ENCODE data around the gene CD96. TPM values are rescaled to one million over a fixed set of nuclear protein-coding genes. Genes with fewer than 3 reads are reported as not detected.

Gene CD96
- total RNA-seq, 3 donors from 2014 or later: 1.4 to 8.2 (median 6.2) TPM

GRCh38 chr3:111675846-111676210 is 133.8 kb downstream of the CD96 start:
- Histone ChIP-seq H3K27me3 (no peaks in the 10 kb centered on the region), H3K27ac (no peak overlapping the region), H3K4me3 (no peak overlapping the region), H3K9me3 (no peaks in the 10 kb centered on the region), H3K4me1 (no peaks in the 10 kb centered on the region), H3K36me3 (no peaks in the 10 kb centered on the region)
- TF ChIP-seq POLR2A (IDR thresholded peaks at IDR 0.05): no peak
- TF ChIP-seq POLR2AphosphoS5 (IDR thresholded peaks at IDR 0.05): no peak
- TF ChIP-seq CTCF (IDR thresholded peaks at IDR 0.05): no peak
- DNase-seq (ENCODE audit: low spot score in 2 of 2): no peak
- intact Hi-C loops (cut with DNase I; ENCODE audit: low total_unique reads): no loop called here

- Histone ChIP-seq H3K4me1 (no peaks in the 10 kb centered on the region), H3K27me3 (no peaks in the 10 kb centered on the region), H3K36me3 (no peaks in the 10 kb centered on the region), H3K27ac (no peak overlapping the region), H3K4me3 (peak overlapping the region in 1 of 3 donors; percentile 3), H3K9me3 (no peaks in the 10 kb centered on the region)
- intact Hi-C loops (cut with DNase I; ENCODE audit: low total_unique reads): no loop called here
- no peak for TF ChIP-seq POLR2A (IDR thresholded peaks at IDR 0.05)
- TF ChIP-seq POLR2AphosphoS5 (IDR thresholded peaks at IDR 0.05): no peak
- TF ChIP-seq CTCF (IDR thresholded peaks at IDR 0.05): no peak
- peak in 1 of 2 donors; percentile 50 for DNase-seq (ENCODE audit: low spot score in 2 of 2)
These were observed 134.4 kb downstream of the CD96 start for GRCh38 chr3:111676211-111677006.

DNA sequence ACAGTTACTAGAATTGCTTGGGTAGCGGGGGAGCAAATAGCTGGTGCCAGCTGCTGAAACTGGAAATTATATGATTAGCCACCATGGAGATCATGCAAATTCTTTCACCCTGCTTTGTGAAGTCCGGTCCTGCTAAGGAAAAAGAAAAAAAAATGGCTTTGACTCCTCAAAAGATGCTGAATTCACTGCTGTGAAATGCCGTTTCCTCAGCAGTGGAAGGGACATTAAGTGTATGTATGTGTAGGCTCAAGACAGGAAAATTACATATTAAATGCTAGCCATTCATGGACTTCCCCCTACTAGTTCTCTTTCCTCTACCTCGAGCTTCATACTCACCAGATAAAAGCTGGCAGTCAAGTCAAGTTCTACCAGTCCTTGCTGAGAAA is 135.0 kb downstream of the CD96 start:
- Histone ChIP-seq H3K36me3 (no peaks in the 10 kb centered on the region), H3K4me1 (no peaks in the 10 kb centered on the region), H3K4me3 (no peak overlapping the region), H3K27ac (no peak overlapping the region), H3K27me3 (no peaks in the 10 kb centered on the region), H3K9me3 (no peaks in the 10 kb centered on the region)
- no peak for DNase-seq (ENCODE audit: low spot score in 2 of 2)
- intact Hi-C loops (cut with DNase I; ENCODE audit: low total_unique reads): no loop called here
- TF ChIP-seq POLR2A (IDR thresholded peaks at IDR 0.05): no peak
- no peak for TF ChIP-seq CTCF (IDR thresholded peaks at IDR 0.05)
- no peak for TF ChIP-seq POLR2AphosphoS5 (IDR thresholded peaks at IDR 0.05)

- TF ChIP-seq CTCF (IDR thresholded peaks at IDR 0.05) (no peak), POLR2A (IDR thresholded peaks at IDR 0.05) (no peak), POLR2AphosphoS5 (IDR thresholded peaks at IDR 0.05) (no peak)
- Histone ChIP-seq H3K4me3 (no peak overlapping the region), H3K9me3 (no peaks in the 10 kb centered on the region), H3K36me3 (no peaks in the 10 kb centered on the region), H3K4me1 (no peaks in the 10 kb centered on the region), H3K27me3 (no peaks in the 10 kb centered on the region), H3K27ac (no peak overlapping the region)
- intact Hi-C loops (cut with DNase I; ENCODE audit: low total_unique reads): loop anchor here (2.0 to 5.0 kb wide), 2 partner anchors 31 to 620 kb away; no protein-coding TSS in a partner anchor
- no peak for DNase-seq (ENCODE audit: low spot score in 2 of 2)
These were observed 139.8 kb downstream of the CD96 start for GRCh38 chr3:111681661-111682426.

- no peak for TF ChIP-seq POLR2A (IDR thresholded peaks at IDR 0.05)
- TF ChIP-seq CTCF (IDR thresholded peaks at IDR 0.05): no peak
- no peak for TF ChIP-seq POLR2AphosphoS5 (IDR thresholded peaks at IDR 0.05)
- Histone ChIP-seq H3K27ac (no peak overlapping the region), H3K9me3 (no peaks in the 10 kb centered on the region), H3K27me3 (no peaks in the 10 kb centered on the region), H3K36me3 (no peaks in the 10 kb centered on the region), H3K4me1 (no peaks in the 10 kb centered on the region), H3K4me3 (no peak overlapping the region)
- intact Hi-C loops (cut with DNase I; ENCODE audit: low total_unique reads): loop anchor here (5.0 kb wide), 1 partner anchor 618 kb away; no protein-coding TSS in a partner anchor
- DNase-seq (ENCODE audit: low spot score in 2 of 2): no peak
These were observed 142.6 kb downstream of the CD96 start for GRCh38 chr3:111684640-111685039.

Data from breast epithelium (tissue), 4 donors.